HL-60/S4 (cell line): ENCODE data around the gene COL4A3.
"Not testable (repeated sequence)": the region's sequence is repeated elsewhere in the genome, so short reads cannot be mapped to it uniquely, and the experiment has no call there.

Source experiments
- in situ Hi-C: fragments of 300-500 bp; cut with MboI; formaldehyde crosslinking; loops from 2 replicates; pipeline ENCODE4 v1.14.3; 2022; ENCODE audit warnings: low sequenced_read_pairs

Gene COL4A3

DNA sequence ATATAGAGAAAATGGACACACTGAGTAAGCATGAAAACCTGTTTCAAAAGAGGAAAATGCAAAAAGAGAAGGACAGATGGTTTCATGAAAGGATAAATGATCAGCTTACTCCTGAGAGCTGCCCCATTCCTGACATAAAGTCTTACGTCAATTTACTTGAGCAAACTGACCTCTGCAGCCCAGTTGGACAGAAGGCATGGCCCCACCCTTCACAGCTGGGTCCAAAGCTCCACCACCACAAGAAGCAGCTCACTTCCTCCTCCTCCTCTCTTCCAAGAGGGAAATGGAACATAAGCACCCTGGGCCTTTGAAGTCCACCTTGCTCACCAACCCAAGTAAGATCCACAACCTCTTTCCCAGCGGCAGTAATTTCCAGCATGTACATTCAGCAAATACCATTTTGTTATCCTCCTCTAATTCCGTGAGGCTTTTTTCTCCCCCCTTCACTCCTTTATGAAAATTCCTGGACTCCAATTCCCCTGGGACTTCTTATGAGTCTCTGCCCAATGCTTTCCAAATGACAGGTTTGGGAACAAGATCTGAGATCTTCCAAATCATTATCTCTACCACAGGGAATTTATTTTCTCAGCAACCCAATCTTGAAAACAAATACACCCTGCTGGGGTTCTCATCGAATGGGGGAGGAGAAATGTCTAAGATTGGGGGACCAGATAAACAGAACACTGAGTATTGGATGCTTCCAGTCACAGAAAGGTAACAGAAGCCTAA, 10.5 kb upstream of the COL4A3 start:
- in situ Hi-C loops, result no loop called here

- in situ Hi-C loops, result no loop called here
These were observed 9.2 kb upstream of the COL4A3 start for GRCh38 chr2:227154986-227155774.

GRCh38 chr2:227160164-227160563, 4.3 kb upstream of the COL4A3 start:
- in situ Hi-C loops, result no loop called here

GRCh38 chr2:227161947-227162346, 2.5 kb upstream of the COL4A3 start:
- in situ Hi-C loops, result no loop called here

DNA sequence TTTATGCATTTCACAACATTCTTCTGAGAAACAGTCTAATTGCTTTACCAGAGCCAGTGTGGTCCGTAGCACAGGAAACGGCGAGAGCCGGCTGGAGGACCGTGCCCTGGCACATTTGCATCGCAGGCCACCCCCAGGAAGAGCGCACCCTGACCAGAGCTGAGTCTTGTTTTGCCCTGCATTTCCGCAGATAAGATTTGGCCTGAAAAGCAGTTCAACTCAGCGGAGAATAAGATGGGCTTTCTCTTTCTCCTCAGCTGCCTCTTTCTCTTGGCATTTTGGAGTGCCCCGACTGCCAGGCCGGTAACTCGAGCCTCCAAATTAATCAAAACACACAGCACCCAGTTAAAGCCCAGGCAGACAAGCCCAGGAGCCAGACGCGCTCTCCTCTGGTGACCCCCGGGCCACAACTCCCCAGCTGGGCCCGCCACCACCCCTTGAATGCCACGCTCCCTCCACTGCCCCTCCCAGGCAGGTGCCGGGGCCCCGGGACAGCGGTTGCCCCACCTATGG, 883 bp upstream of the COL4A3 start:
- in situ Hi-C loops, result no loop called here

GRCh38 chr2:227164763-227165291, 403 bp downstream of the COL4A3 start:
- in situ Hi-C loops, result no loop called here

DNA sequence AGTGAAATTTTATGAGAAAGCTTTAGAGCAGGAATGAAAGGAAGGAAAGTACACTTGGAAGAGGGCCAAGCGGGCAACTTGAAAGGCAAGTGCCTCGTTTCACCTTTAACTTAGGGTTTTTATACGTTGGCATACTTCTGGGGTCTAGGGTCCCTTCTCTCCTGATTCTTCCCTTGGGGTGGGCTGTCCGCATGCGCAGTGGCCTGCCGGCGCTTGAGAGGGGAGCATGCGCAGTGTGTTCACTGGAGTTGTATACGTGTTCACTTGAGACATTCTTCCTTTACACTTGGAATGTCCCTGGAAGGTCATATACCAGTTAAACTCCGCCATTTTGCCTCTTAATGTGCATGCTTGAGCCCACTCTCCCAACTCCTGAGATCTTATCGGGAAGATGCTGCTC, 7.4 kb downstream of the COL4A3 start:
- in situ Hi-C loops, result not testable (repeated sequence)

GRCh38 chr2:227177592-227178336, 13.3 kb downstream of the COL4A3 start:
- in situ Hi-C loops, result no loop called here

- in situ Hi-C loops, result no loop called here
These were observed 15.7 kb downstream of the COL4A3 start for GRCh38 chr2:227179988-227180685.

DNA sequence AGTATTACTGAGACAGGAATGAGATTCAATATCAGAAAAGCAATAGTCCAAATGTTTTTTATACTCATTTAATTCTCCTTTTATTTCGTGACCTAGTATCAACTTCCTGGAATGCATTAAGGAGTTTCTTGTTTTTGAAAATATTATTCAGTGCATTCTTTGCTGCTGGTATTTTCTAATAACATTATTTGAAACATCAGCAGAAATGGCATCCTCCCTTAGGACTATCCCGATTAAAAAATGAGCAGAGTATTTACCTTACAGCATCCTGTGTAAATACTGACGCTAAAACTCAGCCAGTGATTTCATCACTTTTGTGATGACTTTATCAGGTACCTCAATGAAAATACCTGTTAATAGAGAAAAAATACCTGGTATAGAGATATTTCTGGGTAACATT, 16.3 kb downstream of the COL4A3 start:
- in situ Hi-C loops, result no loop called here

DNA sequence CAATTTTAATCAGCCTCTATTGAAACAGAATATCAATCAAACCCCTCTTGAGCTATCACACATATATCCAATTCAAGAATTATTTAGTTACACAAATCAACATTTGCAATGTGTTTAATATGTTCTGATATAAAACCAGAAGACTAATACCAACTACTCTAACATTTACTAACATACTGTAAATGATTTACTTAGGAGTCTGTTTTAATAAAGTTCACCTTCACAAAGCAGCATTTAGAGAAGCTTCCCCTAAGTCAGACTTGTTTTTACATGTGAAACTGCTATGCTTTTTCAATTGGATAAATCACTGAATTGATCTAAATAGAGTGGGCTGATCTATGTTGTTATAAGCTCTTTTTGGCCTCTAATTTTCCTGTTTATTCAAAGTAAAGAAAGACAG, 18.3 kb downstream of the COL4A3 start:
- in situ Hi-C loops, result no loop called here

GRCh38 chr2:227183657-227184367, 19.4 kb downstream of the COL4A3 start:
- in situ Hi-C loops, result no loop called here

GRCh38 chr2:227185615-227186232, 21.3 kb downstream of the COL4A3 start:
- in situ Hi-C loops, result no loop called here

DNA sequence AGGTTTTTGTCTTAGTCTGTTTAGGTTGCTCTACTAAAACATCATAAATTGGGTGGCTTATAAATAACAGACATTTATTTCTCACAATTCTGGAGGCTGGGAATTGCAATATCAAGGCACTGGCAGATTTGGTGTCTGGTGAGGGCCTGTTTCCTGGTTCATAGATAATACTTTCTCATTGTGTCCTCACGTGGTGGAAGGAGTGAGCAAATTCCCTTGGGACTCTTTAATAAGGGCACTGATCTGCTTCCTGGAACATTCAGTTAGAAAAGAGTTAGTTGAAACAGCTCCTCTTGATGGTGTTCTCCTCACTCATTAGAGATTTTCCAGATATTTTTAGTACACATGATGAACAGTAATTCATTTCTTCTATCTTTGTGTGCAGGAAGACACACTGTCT, 22.3 kb downstream of the COL4A3 start:
- in situ Hi-C loops, result no loop called here

DNA sequence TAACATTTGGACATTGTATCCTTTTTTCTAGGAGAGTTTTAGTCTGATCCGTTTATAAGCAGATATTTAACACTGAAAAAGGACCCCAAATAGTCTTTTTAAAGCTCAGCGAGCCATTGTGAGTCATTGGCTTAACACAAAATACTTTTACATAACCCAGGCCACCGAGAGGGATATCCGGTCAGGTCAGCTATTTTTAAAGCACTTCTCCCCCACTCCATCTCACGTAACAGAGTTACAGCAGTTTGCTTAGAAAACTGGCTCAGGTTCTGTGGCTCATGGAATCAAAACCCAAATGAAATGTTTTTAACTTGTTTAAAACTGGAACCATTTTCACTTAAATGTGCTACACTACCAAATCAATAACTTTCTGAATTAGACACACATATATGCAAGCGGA, 23.9 kb downstream of the COL4A3 start:
- in situ Hi-C loops, result no loop called here

DNA sequence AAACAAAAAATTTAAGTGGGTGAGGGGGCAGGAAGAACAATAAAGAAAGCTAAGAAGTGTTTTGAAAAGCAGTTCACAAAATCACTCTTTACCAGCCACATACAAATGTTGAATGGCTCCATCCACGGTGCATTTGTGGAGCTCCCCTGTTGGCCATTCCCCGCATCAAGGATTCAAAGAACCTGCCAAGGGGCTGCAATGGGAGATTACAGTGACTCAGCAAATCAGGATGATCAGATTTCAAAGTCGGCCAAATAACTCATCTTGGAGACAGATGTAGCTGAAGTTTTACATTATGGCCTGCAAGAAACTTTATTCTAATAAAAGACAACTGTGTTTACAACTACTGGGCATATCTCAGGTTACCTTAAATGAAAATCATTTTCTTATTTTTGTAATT, 26.9 kb downstream of the COL4A3 start:
- in situ Hi-C loops, result no loop called here

- in situ Hi-C loops, result no loop called here
These were observed 28.1 kb downstream of the COL4A3 start for GRCh38 chr2:227192491-227192890.

GRCh38 chr2:227194219-227194618, 29.8 kb downstream of the COL4A3 start:
- in situ Hi-C loops, result no loop called here

DNA sequence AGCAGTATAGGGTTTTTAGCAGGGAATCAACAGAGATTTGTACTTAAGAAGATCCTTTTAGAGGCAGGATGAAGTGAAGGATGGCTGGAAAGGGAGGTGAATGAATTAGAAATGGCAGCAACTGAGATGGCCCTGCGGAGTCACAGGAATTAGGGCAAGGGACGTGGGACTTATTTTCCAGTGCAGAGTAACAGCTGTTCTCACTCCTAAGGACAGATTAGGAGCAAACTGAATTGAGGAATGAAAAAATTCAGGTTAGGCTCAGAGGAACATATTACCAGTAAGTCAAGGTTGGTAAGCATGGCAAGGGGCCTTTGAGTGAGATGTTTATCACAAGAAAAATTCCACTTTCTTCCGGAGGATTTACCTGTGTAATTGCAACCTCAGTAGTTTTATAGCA, 34.4 kb downstream of the COL4A3 start:
- in situ Hi-C loops, result no loop called here

- in situ Hi-C loops, result no loop called here
These were observed 37.3 kb downstream of the COL4A3 start for GRCh38 chr2:227201771-227202170.
